PFSK-1 (cell line): ENCODE measurements around the gene EXTL1.

Source experiments
- POLR2AphosphoS5 ChIP-seq: IDR thresholded peaks from 2 replicates; pipeline ENCODE4 v1.6.1; 2012; ENCODE audit warnings: low read depth, mild to moderate bottlenecking, control low read depth, low read length, moderate library complexity
- REST ChIP-seq, 2 experiments: IDR thresholded peaks; 2 replicates each; pipeline versions ENCODE4 v1.6.1 to v1.8.0; 2011 to 2012; ENCODE audit warnings: low read depth in 2 of 2, low read length in 2 of 2, control low read depth in 1 of 2, inconsistent platforms in 1 of 2, mild to moderate bottlenecking in 1 of 2, moderate library complexity in 1 of 2; ENCODE audit not compliant: insufficient read depth in 1 of 2

GRCh38 chr1:26022404-26022779, 817 bp downstream of the EXTL1 start:
- TF ChIP-seq REST (IDR thresholded peaks at IDR 0.05; ENCODE audit: insufficient read depth in 1 of 2, low read depth in 2 of 2, low read length in 2 of 2) (no peak), POLR2AphosphoS5 (no peak)
